Measurements from ENCODE around the gene OMP.
A peak's percentile ranks its signal among the peaks of the same experiment; 100 is the strongest.
"Not testable (repeated sequence)": the region's sequence is repeated elsewhere in the genome, so short reads cannot be mapped to it uniquely, and the experiment has no call there.

The OMP gene

GRCh38 chr11:77102246-77103210 lies at the start of gene OMP:
Gene OMP (plus strand): TSS chr11:77102840. CDS start chr11:77102840, 0 bp downstream.
- no peak for DNase-seq

DNA sequence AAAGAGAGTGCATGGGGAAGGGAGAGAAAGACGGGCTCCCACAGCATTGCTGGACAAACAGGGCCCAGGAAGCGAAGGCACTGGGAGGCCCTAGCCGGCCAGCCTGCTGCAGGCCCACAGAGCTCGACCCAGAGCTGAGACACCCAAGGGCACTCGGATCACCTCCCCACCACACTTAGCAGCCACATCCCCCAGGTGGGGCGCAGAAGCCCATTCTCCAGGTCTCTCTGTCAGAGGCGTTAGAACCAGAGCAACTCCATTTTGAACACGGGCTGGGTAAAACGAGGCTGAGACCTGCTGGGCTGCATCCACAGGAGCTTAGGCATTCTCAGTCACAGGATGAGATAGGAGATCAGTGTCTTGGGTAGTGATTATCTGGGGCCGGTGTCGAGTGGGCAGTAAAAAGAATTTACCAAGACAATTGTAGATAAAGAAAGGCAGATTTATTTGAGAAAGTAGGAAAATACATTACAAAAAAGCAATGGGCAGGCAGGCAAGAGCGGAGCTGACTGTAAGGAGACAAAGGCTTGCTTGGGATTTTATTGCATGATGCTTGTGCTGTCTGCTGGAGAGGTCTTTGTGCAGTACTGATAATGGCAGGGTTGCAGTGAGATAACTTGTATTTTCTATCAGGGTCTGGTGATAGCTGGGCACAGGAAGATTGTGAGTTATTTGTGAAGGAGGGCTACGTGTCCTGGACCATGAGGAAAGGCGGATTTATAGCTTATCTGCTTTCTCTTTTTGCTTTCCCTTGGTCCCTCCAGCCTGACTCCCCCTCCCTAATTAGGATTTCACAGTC lies 49.2 kb upstream of the OMP start:
- no peak for DNase-seq

DNA sequence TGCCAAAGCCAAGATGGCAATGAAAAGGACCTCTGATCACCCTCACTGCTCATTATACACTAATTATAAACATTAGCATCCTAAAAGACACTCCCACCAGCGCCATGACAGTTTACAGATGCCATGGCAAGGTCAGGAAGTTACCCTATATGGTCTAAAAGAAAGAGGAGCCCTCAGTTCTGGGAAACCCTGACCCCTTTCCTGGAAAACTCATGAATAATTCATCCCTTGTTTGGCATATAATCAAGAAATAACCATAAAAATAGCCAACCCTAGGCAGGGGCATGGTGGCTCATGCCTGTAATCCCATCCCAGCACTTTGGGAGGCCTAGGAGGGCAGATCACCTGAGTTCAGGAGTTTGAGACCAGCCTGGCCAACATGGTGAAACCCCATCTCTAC lies 48.6 kb upstream of the OMP start:
- no peak for DNase-seq

- no peak for DNase-seq
These were observed 47.5 kb upstream of the OMP start for GRCh38 chr11:77055101-77055561.

DNA sequence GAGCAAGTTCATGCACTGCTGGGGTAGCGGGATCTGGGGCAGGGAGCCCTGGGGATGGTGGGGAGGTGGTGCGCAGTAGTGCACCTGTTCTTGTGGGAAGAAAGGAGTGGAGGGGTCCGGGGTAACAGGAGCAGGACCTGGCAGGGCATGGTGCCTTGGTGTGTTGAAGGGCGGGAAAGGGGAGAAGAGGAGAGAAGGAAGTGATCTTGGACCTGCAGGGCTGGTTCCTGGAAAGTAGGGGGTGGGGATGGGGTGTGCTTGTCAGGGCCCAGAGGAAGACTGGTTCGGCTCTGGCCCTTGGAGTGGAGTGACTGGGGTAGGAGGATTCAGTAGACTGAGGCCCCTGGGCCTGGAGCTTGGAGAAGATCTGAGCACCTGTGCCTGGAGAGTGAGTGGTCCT lies 46.7 kb upstream of the OMP start:
- no peak for DNase-seq

DNA sequence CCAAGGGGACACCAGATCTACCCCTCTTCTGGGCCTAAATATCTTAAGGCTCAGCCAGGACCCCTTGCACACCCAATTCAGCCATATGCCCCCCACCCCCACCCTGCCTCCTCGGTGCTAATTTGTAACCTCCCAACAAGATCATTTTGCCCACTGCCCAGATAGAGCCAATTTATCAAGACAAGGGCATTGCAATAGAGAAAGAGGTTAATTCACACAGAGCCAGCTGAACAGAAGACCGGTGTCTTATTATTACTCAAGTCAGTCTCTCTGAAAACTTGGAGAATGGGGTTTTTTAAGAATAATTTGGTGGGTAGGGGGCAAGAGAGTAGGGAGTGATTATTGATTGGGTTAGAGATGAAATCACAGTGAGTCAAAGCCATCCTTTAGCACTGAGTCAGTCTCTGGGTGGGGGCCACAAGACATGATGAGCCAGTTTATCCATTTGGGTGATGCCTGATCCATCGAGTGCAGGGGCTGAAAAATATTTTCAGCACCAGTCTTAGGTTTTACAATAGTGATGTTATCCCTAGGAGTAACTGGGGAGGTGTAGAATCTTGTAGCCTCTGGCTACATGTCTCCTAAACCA lies 45.7 kb upstream of the OMP start:
- DNase-seq: no peak

DNA sequence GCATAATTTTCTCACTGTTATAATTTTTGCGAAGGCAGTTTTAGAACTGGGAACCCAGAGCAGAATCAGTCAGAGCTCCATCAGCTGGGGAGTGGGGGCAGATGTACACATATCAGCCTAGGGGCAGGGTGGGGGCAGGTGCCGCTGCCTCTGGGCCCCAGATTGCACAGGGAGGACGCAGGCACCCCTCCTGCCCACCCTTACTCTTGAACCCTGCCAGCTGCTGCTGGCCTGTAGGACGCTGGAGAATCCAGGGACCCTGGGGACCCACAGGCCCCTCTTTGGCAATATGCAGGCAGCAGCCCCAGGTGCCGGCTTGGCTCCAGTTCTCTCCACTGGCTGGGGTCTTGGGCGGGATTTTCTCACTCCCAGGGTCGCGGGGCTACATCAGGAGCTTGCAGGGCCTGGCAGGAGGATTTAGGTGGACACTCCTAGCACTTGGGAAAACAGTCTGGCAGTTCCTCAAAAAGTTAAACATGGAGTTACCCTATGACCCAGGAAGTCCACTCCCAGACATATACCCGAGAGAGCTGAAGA lies 44.6 kb upstream of the OMP start:
- DNase-seq: no peak

- no peak for DNase-seq
These were observed 43.7 kb upstream of the OMP start for GRCh38 chr11:77058900-77059299.

- no peak for DNase-seq
These were observed 42.8 kb upstream of the OMP start for GRCh38 chr11:77059806-77060205.

DNA sequence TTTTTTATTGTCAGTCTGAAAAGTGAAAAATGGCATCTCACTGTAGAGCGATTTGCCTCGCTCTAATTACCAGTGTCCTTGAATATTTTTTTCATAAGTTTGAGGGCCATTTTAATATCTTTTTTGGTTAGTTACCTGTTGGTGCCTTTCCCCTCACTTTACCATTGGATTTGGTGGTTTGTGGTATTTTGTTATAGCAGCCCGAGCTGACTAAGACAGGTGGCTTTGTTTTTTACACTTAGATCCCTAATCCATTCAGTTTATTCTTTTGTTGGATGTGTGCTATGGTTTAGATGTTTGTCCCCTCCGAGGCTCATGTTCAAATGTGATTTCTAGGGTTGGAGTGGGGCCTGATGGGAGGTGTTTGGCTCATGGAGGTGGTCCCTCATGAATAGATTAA lies 42.4 kb upstream of the OMP start:
- no peak for DNase-seq

GRCh38 chr11:77061258-77061657 lies 41.4 kb upstream of the OMP start:
- DNase-seq: not testable (repeated sequence)

- no peak for DNase-seq
These were observed 39.7 kb upstream of the OMP start for GRCh38 chr11:77062924-77063323.

DNA sequence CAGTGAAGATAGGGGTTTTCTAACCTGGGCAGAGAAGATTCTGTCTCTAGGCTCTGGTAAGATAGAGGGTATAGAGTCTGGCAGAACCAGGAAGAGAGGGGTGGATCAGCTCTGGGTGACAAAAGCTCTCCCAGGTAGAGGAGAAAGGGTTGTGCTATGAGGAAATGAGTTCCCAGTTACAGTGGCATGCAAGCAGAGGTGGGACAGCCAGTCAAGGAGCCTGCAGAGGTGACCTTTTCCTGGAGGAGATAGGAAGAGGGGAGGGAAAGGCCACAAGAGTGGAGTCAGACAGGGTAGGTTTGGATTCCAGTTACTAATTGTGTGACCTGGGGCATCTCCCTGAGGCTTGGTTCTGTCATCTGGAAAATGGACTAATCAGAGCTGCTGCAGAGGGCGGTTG lies 39.2 kb upstream of the OMP start:
- no peak for DNase-seq

GRCh38 chr11:77063861-77064260 lies 38.8 kb upstream of the OMP start:
- no peak for DNase-seq

DNA sequence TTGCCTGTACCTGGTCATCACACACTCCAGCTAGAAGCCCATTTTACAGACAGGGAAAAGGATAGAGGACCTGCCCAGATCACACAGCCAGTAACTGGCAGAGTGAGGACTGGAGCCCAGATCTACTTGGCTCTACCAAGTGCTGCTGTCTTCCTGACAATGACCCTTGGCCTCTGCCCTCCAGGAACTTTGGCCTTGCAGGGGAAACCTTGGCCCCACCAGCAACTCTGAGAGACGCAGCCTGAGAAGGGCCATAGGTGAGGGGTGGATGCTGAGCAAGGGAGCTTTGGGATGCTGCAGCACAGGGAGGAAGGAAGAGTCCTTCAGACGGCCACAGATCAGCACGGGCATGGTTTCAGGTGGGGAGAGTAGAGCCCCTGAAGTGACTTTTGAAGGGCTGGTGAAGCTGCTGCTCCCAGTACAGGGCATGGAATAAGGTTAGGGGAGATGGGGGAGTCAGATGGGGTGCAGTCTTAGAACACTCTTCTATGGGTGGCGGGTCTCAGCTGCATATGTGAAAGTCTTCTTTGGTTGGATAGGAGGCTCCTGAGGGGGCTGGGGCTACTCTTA lies 37.9 kb upstream of the OMP start:
- no peak for DNase-seq

DNA sequence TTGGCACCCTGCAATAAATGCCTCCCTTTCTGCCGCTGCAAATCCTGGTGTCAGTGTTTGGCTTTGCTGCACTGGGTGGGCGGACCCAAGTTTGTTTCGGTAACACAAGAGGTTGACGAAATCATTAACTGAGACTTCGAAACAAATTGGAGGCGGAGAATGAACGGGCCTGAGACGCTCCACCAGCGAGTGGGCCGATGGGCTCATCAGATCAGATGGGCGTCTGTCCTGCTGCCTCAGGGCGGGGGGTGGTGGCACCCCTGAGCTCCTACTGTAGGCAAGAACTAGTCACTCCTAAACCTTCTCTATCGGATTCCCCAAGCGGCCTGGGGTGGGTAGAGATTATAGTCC lies 36.8 kb upstream of the OMP start:
- no peak for DNase-seq

DNA sequence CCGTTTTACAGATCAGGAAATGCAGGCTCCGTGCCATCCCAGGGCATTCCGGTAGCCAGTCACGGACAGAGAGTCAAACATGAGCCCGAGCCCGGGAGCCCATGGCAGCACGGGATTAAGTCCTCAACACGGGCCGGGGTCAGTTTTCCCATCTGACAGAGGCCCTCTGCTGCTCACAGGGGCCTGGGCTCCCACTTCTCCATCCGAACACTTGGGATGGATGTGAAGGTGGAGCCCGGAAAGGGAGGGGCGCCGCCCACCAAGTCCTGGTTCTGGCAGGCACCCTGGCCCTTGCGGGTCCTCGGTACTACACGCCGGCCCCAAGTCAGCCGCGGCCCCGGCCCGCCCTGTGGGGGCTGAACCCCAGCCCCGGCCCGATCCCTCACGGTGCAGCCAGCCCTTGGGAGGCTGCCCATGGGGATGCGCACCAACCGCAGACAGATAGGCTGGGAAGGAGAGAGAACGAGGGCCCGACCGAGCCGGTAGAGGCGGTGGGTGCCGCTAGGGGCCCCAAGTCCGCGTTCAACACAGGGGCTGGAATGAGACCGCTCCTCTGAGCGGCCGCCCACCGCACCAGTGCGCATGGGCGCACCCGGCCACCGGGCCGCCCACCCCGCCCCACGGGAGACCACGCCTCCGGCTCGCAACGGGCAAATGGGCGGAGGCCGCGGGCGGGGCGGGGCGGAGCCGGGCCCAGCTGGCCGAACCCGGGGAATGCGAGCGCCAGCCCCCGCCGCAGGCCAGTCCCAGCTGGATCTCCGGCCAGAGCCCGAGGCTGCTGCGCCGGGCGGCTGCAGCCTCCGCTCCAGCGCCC lies 36.2 kb upstream of the OMP start, which contains the start of gene CAPN5:
TSS of gene CAPN5 (plus strand) at position 743 of the 814 bp plus-strand sequence. CDS start 17,916 bp downstream, outside the sequence.
- DNase-seq: peak; percentile 66 to 82 (median 70)

DNA sequence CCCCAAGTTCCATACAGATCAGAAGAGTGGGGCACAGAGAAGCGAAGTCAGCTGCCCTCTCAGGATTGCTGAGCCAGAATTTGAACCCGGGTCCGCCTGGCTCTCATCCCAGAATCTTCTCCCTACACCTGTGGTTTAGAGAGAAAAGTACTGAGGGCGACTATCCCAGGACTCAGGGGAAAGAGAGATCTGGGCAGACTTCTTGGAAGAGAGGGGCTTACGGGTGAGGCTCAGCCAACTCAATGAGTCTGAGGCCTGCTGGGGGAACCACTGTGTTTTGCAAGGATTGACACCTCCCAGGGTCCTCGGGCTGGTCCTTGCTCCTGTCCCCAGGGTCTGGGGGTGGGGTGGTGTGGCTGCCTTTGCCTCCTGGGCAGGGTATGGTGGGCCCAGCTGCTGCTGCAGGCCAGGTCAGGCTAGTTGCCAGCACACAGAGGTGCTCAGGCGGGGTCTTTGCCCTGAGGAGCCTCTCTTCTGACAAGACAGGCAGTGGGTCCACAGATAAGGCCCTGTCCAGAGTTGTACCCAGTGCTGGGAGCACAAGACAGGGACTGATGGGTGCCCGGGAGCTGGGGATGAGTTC lies 34.7 kb upstream of the OMP start:
- no peak for DNase-seq

DNA sequence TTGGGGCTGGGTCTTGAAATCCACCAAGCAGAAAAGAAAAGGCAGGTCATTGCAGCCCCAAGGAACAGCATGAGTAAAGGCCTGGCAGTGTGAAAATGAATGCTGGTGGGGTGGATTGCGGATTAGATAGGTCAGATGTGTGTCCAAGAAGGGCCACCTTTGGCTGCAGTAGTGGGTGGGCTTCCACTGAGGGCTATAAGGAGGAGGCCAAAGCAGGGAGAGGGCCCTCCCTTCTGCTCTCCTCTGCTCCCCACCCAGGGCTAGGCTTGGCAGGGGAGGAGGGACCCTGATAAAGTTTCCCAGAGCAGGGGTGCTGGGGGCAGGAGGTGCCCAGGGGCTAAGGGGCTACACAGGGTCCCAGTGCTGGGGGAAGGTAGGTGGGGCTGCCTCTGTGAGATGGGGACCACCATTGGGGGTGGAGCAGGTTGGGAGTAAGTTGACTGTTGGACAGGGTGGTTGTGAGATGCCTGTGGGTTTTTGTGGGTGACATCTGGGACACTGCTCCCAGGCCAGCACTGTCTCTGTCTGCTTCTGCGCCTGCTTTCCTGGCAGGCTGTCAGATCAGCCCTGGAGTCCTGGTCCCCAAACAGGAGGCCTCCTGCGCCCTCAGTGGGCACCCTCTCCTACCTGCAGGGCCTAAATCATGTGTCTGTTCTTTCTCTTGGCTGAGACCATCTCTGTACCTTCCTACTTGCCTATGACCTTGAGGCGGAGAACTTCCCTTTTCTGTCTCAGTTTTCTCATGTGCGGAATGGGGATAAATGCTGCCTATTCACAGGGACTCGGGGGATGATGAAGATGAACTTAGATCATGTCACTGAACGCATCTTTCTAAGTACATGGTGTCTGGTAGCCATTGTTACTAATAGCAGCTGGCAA lies 33.9 kb upstream of the OMP start:
- no peak for DNase-seq

- DNase-seq: no peak
These were observed 33.2 kb upstream of the OMP start for GRCh38 chr11:77069336-77069968.
